ENCODE measurements around the gene TNP1.

The TNP1 gene

GRCh38 chr2:216839688-216840087 is 20.2 kb downstream of the TNP1 start:
- no peak for DNase-seq (ENCODE audit: low read depth)

DNA sequence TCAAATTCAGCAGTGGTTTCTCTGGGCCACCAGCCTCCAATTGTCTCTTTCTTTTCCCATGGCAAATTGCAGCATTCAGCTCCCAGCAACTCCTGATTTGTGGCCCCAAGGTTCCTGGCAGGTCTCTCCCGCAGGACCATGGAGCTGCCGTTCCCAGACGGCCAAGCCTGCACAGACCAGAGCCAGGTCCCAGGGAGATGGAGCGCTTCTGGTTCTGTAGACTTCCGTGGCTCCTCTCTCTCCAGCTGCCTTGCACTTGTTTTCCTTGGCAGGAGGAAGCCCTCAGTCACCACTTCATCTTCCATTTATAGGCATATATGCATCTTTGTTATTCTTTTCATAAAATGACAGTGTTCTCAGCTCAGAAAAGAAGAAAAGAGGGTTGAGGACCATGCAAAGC is 21.7 kb downstream of the TNP1 start:
- DNase-seq (ENCODE audit: low read depth): no peak

DNA sequence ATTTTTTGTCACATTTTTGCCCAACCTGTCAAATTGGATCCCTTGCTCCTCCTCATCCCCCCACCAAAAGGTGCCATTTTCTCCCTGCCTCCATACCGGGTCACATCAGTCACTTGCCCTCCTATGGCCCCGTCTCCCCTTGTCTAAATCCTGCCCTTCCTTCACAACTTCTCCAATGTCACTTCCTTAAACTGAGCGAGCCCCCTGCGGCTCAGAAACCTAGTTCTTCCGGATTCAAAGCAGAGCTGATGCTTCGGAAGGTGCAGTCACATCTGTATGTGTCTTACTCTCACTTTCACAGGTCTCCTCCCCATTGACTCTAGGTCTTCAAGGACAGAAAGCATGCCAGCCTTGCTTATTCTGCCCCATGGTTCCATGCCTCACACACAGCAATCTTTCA is 22.1 kb downstream of the TNP1 start:
- no peak for DNase-seq (ENCODE audit: low read depth)

DNA sequence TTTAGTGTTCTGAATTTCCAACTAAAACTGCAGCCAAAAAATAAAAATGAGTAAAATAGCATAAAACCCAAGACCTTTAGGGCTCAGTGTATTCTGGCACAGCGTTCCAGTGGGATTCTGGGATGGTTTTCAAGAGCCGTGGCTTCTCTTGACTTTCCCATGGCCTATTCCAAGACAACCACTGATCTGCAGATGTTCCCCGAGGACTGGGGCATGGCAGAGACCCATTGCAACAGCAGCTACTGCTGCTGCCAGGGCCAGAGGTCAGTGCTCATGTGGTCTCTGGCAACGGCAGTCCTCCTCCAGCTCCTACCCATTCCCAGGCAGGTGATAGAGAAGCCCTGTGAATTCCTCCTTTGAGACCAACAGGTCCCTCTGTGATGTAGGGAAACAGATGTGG is 26.8 kb downstream of the TNP1 start:
- no peak for DNase-seq (ENCODE audit: low read depth)

DNA sequence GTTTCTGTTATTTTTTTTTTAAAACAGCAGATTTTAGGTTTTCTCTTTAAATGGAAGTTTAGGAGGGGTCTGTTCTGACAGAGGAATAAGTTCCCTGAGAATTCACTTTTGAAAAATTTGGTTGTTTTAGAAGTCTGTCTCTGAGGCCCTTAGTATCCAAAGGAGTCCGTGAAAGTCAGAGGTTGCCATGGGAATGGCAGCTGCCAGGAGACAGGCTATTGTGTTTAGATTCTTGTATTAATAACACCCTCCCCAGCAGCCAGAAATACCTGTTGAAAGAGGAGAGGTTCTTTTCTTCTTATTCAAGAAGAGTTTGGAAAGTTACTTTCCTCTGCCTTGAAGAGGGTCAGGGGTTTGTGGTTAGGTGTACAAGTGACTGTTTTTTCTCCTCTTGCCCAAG is 29.5 kb downstream of the TNP1 start:
- no peak for DNase-seq (ENCODE audit: low read depth)

DNA sequence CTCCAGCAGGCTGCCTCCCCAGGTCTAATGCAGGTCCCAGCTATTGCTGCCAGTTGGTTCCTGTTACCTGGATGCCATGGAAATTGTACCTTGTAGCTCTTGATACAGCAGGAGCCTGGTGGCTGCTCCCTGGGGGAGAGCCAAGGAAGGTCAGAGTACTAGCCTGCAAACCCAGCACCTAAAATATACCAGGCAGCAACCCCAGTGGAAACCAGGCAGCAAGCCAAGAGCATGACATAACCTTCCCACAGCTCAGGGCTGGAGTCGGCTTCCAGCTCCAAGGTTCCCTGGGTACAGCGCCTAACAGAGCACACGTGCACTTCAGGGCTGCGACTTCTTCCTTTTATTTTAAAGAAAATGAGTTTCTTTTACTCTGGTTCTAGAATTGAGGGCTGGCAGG is 30.3 kb downstream of the TNP1 start:
- DNase-seq (ENCODE audit: low read depth): no peak

GRCh38 chr2:216827073-216827720 is 32.7 kb downstream of the TNP1 start:
- no peak for DNase-seq (ENCODE audit: low read depth)

GRCh38 chr2:216822470-216822869 is 37.4 kb downstream of the TNP1 start:
- no peak for DNase-seq (ENCODE audit: low read depth)

DNA sequence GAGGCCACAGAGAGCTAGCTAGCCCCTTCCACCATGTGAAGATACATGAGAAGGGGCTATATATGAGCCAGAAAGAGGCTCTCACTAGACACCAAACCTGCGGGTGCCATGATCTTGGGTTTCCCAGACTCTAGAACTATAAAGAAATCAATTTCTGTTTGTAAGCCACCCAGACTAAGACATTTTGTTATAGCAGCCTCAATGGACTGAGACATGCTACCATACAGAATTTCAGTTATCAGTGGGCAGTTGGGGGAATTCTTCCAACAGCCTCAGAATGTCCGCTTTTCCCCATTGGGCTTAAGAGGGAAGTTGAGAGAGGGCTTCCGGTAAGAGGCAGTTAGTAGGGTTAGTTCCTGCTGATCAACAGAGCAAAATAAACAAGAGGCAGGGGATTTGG is 39.2 kb downstream of the TNP1 start:
- DNase-seq (ENCODE audit: low read depth): no peak

DNA sequence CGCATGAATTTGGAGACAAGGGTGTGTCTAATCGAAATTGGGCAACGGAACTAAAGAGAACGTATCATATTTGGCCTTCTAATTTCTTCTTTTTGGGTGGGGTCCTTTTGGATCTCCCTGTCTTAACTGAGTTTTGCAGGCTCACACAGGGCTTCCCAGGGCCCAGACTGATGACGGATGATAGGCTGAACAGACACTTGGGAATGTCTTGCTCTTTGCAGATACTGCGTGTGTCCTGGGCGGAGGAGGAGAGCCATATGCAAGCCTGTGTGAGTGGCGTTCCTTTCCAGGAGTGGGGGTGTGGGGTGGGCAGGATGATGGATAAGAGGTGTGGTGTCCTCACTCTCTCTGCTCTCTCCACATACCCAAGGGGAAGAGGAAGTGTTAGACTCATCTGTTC is 40.1 kb downstream of the TNP1 start:
- DNase-seq (ENCODE audit: low read depth): no peak

- no peak for DNase-seq (ENCODE audit: low read depth)
These were observed 40.8 kb downstream of the TNP1 start for GRCh38 chr2:216819055-216819454.

- no peak for DNase-seq (ENCODE audit: low read depth)
These were observed 49.3 kb downstream of the TNP1 start for GRCh38 chr2:216810399-216811160.
